NAMALWA (cell line): ENCODE results near the gene SETD6.
"Not testable (repeated sequence)": the region's sequence is repeated elsewhere in the genome, so short reads cannot be mapped to it uniquely, and the experiment has no call there.

Experiments used
- DNase-seq: peaks from one replicate; pipeline ENCODE4 v3.0.0-alpha.2; 2015; ENCODE audit warnings: low spot score

SETD6 gene

DNA sequence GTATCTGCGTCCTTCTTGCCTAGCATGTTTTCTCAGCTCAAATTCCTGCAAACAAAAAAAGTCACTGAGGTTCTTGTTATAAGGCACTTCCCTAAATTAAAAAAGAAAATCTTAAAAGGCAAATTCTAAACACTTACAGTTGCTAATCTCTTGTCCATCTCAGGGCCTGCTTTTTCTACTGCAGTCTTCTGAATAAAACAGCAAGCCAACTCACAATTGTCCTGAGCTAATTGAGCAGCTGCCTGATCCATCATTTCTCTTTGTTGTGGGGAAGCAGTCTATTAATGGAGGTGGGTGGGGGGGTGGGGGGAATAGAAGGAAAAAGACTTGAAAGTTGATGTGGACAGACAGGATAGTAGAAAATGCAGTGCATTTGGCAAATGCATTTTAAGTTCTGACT is 27.0 kb downstream of the SETD6 start:
- no peak for DNase-seq

DNA sequence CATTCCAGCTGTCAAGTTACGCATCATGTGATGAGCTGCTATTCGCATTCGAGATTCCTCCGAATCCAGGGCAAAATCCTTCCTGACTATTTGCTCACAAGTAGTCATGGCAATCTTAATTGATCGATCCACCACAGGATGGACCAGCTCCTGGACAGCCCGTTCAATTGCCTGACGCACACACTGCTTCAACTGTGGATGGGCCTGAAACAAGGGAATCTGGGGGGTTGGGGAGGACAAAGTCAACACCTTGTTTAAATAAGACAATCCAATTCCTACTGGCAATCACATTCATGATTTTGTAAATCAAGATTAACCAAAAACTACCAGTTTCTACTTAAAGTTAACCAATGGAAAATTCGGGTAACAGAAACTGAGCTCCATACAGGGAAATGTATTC is 28.4 kb downstream of the SETD6 start:
- no peak for DNase-seq

DNA sequence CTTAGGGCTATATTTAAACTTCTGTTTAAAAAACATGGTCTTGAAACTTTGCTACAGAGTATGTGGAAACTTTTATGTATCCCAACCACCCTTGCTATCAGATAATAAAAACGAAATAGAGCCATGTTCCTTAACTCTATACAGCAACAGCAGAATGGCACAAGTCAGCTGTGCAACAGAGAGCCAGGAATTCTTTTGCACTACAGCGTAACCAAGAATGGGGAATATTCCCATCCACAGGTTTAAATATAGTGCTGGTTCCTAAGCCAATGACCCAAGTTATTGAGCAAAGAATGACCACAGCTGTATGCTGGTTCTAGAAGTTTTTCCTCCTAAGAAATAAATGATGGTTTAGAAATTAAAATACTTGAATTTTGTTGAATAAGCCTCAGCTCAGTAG is 33.1 kb downstream of the SETD6 start:
- DNase-seq = no peak

DNA sequence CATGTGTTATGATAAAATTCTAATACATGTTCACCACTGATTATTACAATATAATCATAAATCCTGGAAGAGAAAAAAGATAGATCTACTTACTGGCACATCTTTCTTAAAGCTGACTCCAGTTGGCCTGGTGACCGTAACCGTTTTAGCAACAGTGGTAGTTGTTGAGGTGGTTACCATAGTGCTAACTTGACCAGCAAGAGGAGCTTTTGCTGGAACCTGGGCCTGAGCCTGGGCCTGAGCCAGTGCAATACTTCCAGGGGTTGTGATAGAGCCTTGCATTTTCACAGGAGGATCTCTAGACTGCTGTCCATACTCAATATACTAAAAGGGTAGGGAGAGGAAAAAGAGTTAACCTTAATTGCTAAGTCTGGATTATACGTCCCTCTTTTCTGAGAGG is 36.2 kb downstream of the SETD6 start:
- peak; percentile 14 for DNase-seq

DNA sequence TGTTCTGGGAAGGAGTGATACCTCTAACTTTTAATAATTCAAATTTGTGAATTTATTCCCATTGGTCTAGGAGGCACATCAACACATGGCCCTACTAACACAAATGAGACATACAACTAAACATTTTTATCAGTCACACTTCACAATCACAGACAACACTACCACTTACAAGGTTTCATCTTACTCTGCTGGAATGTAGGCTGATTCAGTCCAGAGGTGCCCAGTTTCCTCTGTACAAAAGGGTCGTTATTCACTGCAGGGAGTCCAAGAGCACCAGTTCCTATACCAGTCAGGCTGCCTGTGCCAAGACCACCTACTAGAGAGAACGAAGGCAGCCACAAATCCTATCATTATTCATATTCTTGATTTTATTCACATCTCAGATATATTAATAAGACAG is 41.4 kb downstream of the SETD6 start:
- no peak for DNase-seq

DNA sequence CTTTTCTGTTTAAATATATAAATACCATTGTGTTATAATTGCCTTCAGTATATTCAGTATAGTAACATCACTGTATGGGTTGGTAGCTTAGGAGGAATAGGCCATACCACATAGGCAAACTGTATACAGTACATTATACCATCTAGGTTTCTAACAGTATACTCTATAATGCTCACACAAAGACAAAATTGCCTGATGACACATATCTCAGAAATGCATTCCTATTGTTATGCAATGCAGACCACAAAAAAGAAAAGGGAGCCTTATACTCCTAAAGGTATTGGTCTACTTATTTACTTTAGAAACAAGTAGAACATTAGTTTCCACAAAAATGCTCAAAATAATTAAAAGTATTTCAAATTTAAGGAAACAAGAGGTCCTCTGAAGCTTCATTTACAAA is 47.9 kb downstream of the SETD6 start:
- DNase-seq = no peak

DNA sequence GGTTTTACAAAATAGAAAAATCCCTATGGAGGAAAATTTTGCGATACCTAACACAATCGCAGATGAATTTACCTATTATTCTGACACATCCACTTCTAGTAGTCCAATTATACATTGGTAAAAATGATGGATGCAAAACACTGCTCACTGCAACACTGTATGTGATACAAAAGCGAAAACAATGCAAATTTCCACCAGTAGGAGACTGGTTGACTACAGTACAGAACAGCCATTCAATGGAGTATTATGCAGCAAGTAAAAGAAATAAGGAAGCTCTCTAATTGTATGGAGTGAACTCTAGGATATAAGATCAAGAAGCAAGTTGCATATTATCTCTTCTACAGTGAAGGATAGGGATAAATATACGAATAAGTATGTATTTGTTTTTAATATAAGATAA is 48.5 kb downstream of the SETD6 start:
- DNase-seq = peak; percentile 42

DNA sequence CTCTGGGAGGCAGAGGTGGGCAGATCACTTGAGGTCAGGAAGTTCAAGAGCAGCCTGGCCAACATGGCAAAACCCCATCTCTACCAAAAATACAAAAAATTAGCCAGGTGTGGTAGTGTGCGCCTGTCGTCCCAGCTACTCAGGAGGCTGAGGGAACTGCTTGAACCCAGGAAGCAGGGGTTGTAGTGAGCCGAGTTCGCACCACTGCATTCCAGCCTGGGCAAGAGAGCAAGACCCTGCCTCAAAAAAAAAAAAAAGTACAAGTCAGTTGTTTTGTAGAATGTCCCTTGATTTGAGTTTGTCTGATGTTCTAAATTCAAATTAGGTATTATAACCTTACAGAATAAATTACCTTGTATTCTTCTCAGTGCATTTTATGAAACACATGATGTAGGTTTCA is 50.4 kb downstream of the SETD6 start:
- not testable (repeated sequence) for DNase-seq
